CD4-positive, alpha-beta memory T cell (primary cell): ENCODE data around the gene TOP2B. TPM values are rescaled to one million over a fixed set of nuclear protein-coding genes. Genes with fewer than 3 reads are reported as not detected.

Source experiments
- CTCF ChIA-PET: fragments of 350-600 bp; sonication (Branson Sonifier 250); formaldehyde crosslinking; loops from one replicate; lab custom pipeline; 2021; ENCODE audit warnings: inconsistent platforms; ENCODE audit not compliant: partially characterized antibody; lab: Charles Lee
- POLR2A ChIA-PET: fragments of 350-600 bp; sonication (Branson Sonifier 250); formaldehyde crosslinking; loops from one replicate; lab custom pipeline; 2021; ENCODE audit not compliant: partially characterized antibody; lab: Charles Lee
- DNase-seq, 5 donors: peaks; one replicate each; pipeline versions ENCODE4 v3.0.0 to v3.0.0-alpha.2; 2020 to 2022; ENCODE audit warnings: mixed read lengths in 1 of 5
- H3K27ac ChIP-seq: one replicate; pipeline ENCODE4 v1.7.0; 2013; ENCODE audit warnings: low read depth, low read length
- H3K27me3 ChIP-seq: 2 replicates; pipeline ENCODE4 v1.7.0; 2013; ENCODE audit warnings: mild to moderate bottlenecking, low read length, moderate library complexity; ENCODE audit not compliant: insufficient read depth
- H3K36me3 ChIP-seq: 2 replicates; pipeline ENCODE4 v1.7.0; 2013; ENCODE audit warnings: mild to moderate bottlenecking, low read length, moderate library complexity; ENCODE audit not compliant: insufficient read depth
- H3K4me1 ChIP-seq: 2 replicates; pipeline ENCODE4 v1.7.0; 2013; ENCODE audit warnings: mild to moderate bottlenecking, low read length, moderate library complexity; ENCODE audit not compliant: insufficient read depth
- H3K4me3 ChIP-seq, 2 donors: one replicate each; pipeline ENCODE4 v1.7.0; 2013; ENCODE audit warnings: low read length in 2 of 2, mild to moderate bottlenecking in 1 of 2
- H3K9me3 ChIP-seq, 2 donors: one replicate each; pipeline ENCODE4 v1.7.0; 2013; ENCODE audit warnings: low read length in 2 of 2, control low read depth in 1 of 2; ENCODE audit not compliant: control insufficient read depth in 1 of 2
- H3K27ac Mint-ChIP-seq, 7 donors: one replicate each; pipeline ENCODE4 v1.8.0; 2020 to 2021; ENCODE audit warnings: mixed read lengths in 7 of 7, mild to moderate bottlenecking in 6 of 7, inconsistent platforms in 3 of 7, moderate library complexity in 3 of 7
- H3K27me3 Mint-ChIP-seq, 2 donors: one replicate each; pipeline ENCODE4 v1.8.0; 2020 to 2021; ENCODE audit warnings: mixed read lengths in 2 of 2
- H3K36me3 Mint-ChIP-seq, 2 donors: one replicate each; pipeline ENCODE4 v1.8.0; 2020 to 2021; ENCODE audit warnings: mixed read lengths in 2 of 2, inconsistent platforms in 1 of 2, mild to moderate bottlenecking in 1 of 2
- H3K4me1 Mint-ChIP-seq, 4 donors: one replicate each; pipeline ENCODE4 v1.8.0; 2020 to 2021; ENCODE audit warnings: mixed read lengths in 4 of 4, mild to moderate bottlenecking in 1 of 4
- H3K4me3 Mint-ChIP-seq, 8 donors: one replicate each; pipeline ENCODE4 v1.8.0; 2020 to 2021; ENCODE audit warnings: mixed read lengths in 8 of 8, mild to moderate bottlenecking in 7 of 8, moderate library complexity in 6 of 8, inconsistent platforms in 3 of 8
- H3K9me3 Mint-ChIP-seq, 8 donors: one replicate each; pipeline ENCODE4 v1.8.0; 2020 to 2021; ENCODE audit warnings: mixed read lengths in 8 of 8, mild to moderate bottlenecking in 5 of 8, inconsistent platforms in 3 of 8, moderate library complexity in 1 of 8
- intact Hi-C: fragments of 100-400 bp; cut with micrococcal nuclease; formaldehyde crosslinking; loops from one replicate; pipeline ENCODE4 v1.15.1; 2023
- polyA plus RNA-seq, 2 donors: library from polyadenylated mRNA; unstranded; fragments of 300-500 nt; fragmentation: Illumina TruSeq; gene quantifications; one replicate each; pipeline ENCODE4 v1.2.3, GENCODE V29; 2021
- total RNA-seq, 2 experiments: library from RNA; stranded (reverse); gene quantifications; one replicate each; pipeline ENCODE4 v1.2.3, GENCODE V29; 2021

The TOP2B gene
- total and polyA plus RNA-seq, 4 experiments from 2014 or later = 28.9 to 175 (median 133) TPM

DNA sequence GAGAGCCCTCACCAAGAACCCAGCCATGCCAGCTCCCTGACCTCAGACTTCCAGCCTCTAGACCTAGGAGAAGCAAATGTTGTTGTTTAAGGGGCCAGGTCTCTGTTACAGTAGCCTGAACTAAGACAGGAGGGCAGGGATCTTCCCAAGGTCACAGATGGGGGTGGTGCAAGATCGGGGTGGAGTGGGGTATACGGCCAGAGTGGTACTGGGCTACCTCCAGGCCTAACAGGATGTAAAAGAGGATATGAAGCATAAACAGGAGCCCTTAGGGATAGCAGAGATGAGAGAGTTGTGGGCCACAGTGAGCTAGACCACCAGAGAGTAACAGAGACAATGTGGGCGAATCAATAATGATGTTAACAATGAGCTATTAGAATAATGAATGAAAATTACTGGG is 82.9 kb downstream of the TOP2B start:
- DNase-seq = no peak
- Histone ChIP-seq H3K27ac (no peak overlapping the region), H3K4me1 (no peaks in the 10 kb centered on the region), H3K4me3 (no peak overlapping the region), H3K9me3 (no peaks in the 10 kb centered on the region), H3K36me3 (no peaks in the 10 kb centered on the region), H3K27me3 (no peaks in the 10 kb centered on the region)
- H3K4me3 Mint-ChIP-seq = no peak overlapping the region
- no peaks in the 10 kb centered on the region for H3K9me3 Mint-ChIP-seq
- intact Hi-C loops = no loop called here
- no peak overlapping the region for H3K27ac Mint-ChIP-seq
- POLR2A ChIA-PET = no interaction called here
- H3K27me3 Mint-ChIP-seq = peaks cover under 1 to 8% of the 10 kb centered on the region in 2 donors
- no peaks in the 10 kb centered on the region for H3K4me1 Mint-ChIP-seq
- CTCF ChIA-PET = interaction anchor here (1.4 kb wide), 1 partner anchor 12 kb away, joined by 5 read pairs; no protein-coding TSS in a partner anchor
- no peaks in the 10 kb centered on the region for H3K36me3 Mint-ChIP-seq

DNA sequence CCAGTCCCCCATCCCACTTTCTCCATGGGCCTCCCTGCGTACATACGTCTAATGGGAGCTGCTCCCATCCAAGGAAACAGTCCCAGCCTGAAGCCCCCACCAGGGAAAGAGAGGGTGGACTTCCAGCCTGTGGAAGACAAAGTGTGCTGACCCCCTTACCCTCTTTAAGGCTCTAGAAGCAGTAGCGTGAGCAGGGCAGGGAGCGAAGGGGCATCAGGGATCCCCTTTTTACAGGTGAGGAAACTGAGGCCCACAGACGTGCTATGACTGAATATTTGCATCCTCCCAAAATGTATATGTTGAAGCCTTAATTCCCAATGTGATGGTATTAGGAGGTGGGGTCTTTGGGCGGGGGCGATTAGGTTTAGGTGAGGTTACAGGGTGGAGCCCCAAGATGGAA is 83.4 kb downstream of the TOP2B start:
- Mint-ChIP-seq H3K27me3 (peaks cover 3 to 11% of the 10 kb centered on the region in 2 donors), H3K36me3 (no peaks in the 10 kb centered on the region), H3K4me3 (no peak overlapping the region), H3K27ac (no peak overlapping the region), H3K9me3 (peaks cover 0 to 2% (median 0%) of the 10 kb centered on the region in 8 donors), H3K4me1 (no peaks in the 10 kb centered on the region)
- Histone ChIP-seq H3K9me3 (no peaks in the 10 kb centered on the region), H3K27ac (no peak overlapping the region), H3K4me3 (no peak overlapping the region), H3K36me3 (no peaks in the 10 kb centered on the region), H3K4me1 (no peaks in the 10 kb centered on the region), H3K27me3 (no peaks in the 10 kb centered on the region)
- intact Hi-C loops = no loop called here
- ChIA-PET CTCF (interaction anchor here (1.4 to 1.5 kb wide), 2 partner anchors 11 to 12 kb away, joined by 4 to 5 read pairs; no protein-coding TSS in a partner anchor), POLR2A (no interaction called here)
- DNase-seq = no peak

DNA sequence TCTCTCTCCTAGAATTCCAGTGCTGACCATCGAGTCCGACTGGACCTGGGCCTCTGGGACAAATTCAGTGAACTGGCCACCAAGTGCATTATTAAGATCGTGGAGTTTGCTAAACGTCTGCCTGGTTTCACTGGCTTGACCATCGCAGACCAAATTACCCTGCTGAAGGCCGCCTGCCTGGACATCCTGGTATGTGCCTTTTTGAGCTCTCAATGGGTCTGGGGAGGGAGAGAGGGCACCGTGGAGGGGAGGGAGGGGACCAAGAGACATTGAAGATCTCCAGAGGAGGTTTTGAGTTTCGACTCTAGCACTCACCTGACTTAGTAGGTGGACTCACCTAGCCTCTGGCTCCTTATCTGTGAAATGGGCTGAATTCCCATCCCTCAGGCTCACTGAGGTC is 84.2 kb downstream of the TOP2B start:
- Mint-ChIP-seq H3K36me3 (no peaks in the 10 kb centered on the region), H3K4me1 (no peaks in the 10 kb centered on the region), H3K9me3 (peaks cover 0 to 2% (median 0%) of the 10 kb centered on the region in 8 donors), H3K27ac (no peak overlapping the region), H3K4me3 (no peak overlapping the region), H3K27me3 (peaks cover 3 to 8% of the 10 kb centered on the region in 2 donors)
- Histone ChIP-seq H3K27ac (no peak overlapping the region), H3K36me3 (no peaks in the 10 kb centered on the region), H3K9me3 (no peaks in the 10 kb centered on the region), H3K4me3 (no peak overlapping the region), H3K4me1 (no peaks in the 10 kb centered on the region), H3K27me3 (no peaks in the 10 kb centered on the region)
- CTCF ChIA-PET = interaction anchor here (1.5 kb wide), 1 partner anchor 12 kb away, joined by 4 read pairs; no protein-coding TSS in a partner anchor
- DNase-seq = no peak
- POLR2A ChIA-PET = no interaction called here
- intact Hi-C loops = no loop called here

DNA sequence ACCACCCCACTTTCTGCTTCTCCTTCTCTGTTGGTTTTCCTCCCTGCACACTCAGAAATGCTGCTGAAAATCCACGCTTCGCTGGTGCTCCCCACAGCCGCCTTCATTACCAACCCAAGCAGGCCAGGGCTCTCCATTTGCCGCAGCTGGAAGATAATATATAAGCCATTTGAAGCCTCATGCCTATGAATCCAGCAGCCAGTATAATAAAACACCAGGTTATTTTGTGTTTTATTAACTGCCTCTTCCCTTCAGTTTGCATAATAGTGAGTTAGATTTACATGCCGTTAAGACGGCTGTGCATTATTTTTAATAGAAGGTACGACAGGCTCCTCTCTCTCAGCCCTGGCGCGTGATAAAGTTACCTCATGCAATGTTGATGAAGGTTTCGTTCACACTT is 86.6 kb downstream of the TOP2B start:
- intact Hi-C loops = no loop called here
- Mint-ChIP-seq H3K27ac (no peak overlapping the region), H3K27me3 (peaks cover 5 to 7% of the 10 kb centered on the region in 2 donors), H3K4me3 (no peak overlapping the region), H3K4me1 (no peaks in the 10 kb centered on the region), H3K36me3 (no peaks in the 10 kb centered on the region), H3K9me3 (peaks cover 0 to 2% (median 0%) of the 10 kb centered on the region in 8 donors)
- Histone ChIP-seq H3K27ac (no peak overlapping the region), H3K4me3 (no peak overlapping the region), H3K9me3 (no peaks in the 10 kb centered on the region), H3K27me3 (no peaks in the 10 kb centered on the region), H3K36me3 (no peaks in the 10 kb centered on the region), H3K4me1 (no peaks in the 10 kb centered on the region)
- DNase-seq = no peak
- CTCF ChIA-PET = no interaction called here
- POLR2A ChIA-PET = no interaction called here

DNA sequence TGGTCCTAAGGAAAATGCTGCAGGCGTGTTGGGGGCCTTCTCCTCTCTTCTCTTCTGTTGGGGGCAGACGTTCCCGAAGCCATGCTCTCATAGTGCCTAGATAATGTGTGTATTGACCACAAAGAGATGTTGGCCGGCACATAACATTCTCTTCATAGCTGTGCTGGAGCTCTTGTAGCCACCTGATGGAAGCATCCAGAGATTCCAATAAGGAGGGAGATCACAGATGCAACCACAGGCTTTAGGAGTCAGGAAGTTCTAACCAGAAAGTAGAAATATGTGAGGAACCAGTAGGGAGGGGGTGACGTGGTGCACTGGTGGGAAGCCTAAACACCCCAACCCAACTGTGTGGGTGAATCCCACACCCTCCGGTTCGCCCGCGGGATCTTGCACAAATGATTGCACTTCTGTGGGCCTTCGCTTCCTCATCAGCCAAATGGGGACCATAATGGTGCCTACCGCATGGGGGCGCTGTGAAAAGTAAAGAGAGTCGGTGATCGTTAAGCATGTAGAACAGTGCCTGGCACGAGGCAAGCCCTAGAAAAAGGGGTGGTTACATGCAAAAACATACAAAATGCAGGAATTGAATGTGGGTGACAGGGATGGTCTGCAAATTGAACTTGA is 87.8 kb downstream of the TOP2B start:
- H3K27ac ChIP-seq = no peak overlapping the region
- H3K9me3 ChIP-seq = no peaks in the 10 kb centered on the region
- H3K36me3 ChIP-seq = no peaks in the 10 kb centered on the region
- no peaks in the 10 kb centered on the region for H3K4me1 Mint-ChIP-seq
- H3K27me3 Mint-ChIP-seq = peaks cover 5 to 7% of the 10 kb centered on the region in 2 donors
- H3K4me3 Mint-ChIP-seq = no peak overlapping the region
- H3K4me1 ChIP-seq = no peaks in the 10 kb centered on the region
- H3K27ac Mint-ChIP-seq = no peak overlapping the region
- H3K9me3 Mint-ChIP-seq = peaks cover 0 to 2% (median 0%) of the 10 kb centered on the region in 8 donors
- no peaks in the 10 kb centered on the region for H3K27me3 ChIP-seq
- POLR2A ChIA-PET = no interaction called here
- no peak for DNase-seq
- H3K4me3 ChIP-seq = no peak overlapping the region
- H3K36me3 Mint-ChIP-seq = no peaks in the 10 kb centered on the region
- intact Hi-C loops = no loop called here
- CTCF ChIA-PET = no interaction called here

DNA sequence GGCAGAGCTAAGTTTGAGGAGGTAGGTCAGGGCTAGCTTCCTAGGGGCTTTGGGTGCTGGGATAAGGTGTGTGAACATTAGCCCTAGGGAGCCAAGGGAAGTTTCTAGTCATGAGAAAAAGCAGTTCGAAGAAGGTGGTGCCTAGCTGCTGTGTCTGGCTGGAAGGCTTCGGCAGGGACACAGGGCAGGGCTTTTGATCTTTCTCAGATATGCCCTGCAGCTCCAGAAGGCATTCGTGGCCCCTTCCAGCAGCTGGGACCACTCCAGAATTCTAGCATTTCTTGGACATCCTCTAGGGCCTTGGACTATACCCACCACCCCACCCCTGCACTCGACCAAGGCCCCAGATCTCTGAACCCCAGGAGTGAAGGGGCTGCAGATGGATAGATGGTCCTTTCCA is 88.6 kb downstream of the TOP2B start:
- H3K27me3 ChIP-seq = no peaks in the 10 kb centered on the region
- H3K27ac ChIP-seq = no peak overlapping the region
- no peaks in the 10 kb centered on the region for H3K9me3 ChIP-seq
- H3K4me3 ChIP-seq = no peak overlapping the region
- H3K27me3 Mint-ChIP-seq = peaks cover 5 to 7% of the 10 kb centered on the region in 2 donors
- intact Hi-C loops = no loop called here
- no peaks in the 10 kb centered on the region for H3K4me1 ChIP-seq
- no peaks in the 10 kb centered on the region for H3K4me1 Mint-ChIP-seq
- no peak for DNase-seq
- H3K4me3 Mint-ChIP-seq = no peak overlapping the region
- POLR2A ChIA-PET = no interaction called here
- peaks cover 0 to 2% (median 0%) of the 10 kb centered on the region in 8 donors for H3K9me3 Mint-ChIP-seq
- H3K27ac Mint-ChIP-seq = no peak overlapping the region
- H3K36me3 ChIP-seq = no peaks in the 10 kb centered on the region
- H3K36me3 Mint-ChIP-seq = no peaks in the 10 kb centered on the region
- CTCF ChIA-PET = no interaction called here

DNA sequence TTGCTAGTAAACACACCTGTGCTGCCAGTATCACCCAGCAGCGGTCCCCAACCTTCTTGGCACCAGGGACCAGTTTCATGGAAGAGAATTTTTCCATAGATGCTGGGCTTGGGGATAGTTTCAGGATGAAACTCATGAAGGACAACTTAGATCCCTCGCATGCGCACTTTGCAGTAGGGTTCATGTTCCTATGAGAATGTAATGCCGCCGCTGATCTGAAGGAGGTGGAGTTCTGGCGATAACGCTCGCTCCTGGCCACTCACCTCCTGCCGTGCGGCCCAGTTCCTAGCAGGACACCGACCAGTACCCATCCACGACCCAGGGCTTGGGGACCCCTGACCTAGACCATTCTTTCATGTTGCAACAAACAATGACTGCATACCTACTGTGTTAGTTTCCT is 89.7 kb downstream of the TOP2B start:
- Mint-ChIP-seq H3K9me3 (peaks cover 0 to 2% (median 0%) of the 10 kb centered on the region in 8 donors), H3K36me3 (no peaks in the 10 kb centered on the region), H3K4me3 (no peak overlapping the region), H3K27ac (no peak overlapping the region), H3K27me3 (peaks cover 5 to 7% of the 10 kb centered on the region in 2 donors), H3K4me1 (no peaks in the 10 kb centered on the region)
- no peaks in the 10 kb centered on the region for H3K9me3 ChIP-seq
- POLR2A ChIA-PET = no interaction called here
- H3K27me3 ChIP-seq = no peaks in the 10 kb centered on the region
- no peak for DNase-seq
- intact Hi-C loops = no loop called here
- CTCF ChIA-PET = no interaction called here
- H3K36me3 ChIP-seq = no peaks in the 10 kb centered on the region
- no peak overlapping the region for H3K27ac ChIP-seq
- no peak overlapping the region for H3K4me3 ChIP-seq
- no peaks in the 10 kb centered on the region for H3K4me1 ChIP-seq
